IPS-15b (cell line): ENCODE data around the gene IRF2.

ENCODE experiments used
- H3K27me3 ChIP-seq: one replicate; pipeline ENCODE4 v1.6.1; 2013; ENCODE audit warnings: low read length; ENCODE audit not compliant: control insufficient read depth, insufficient read depth
- H3K36me3 ChIP-seq: one replicate; pipeline ENCODE4 v1.6.1; 2013; ENCODE audit warnings: low read length; ENCODE audit not compliant: control insufficient read depth, insufficient read depth
- H3K4me1 ChIP-seq: one replicate; pipeline ENCODE4 v1.6.1; 2013; ENCODE audit warnings: mild to moderate bottlenecking, low read length; ENCODE audit not compliant: control insufficient read depth, insufficient read depth
- H3K4me3 ChIP-seq: one replicate; pipeline ENCODE4 v1.5.1; 2013; ENCODE audit warnings: low read depth, low read length
- H3K9ac ChIP-seq: one replicate; pipeline ENCODE4 v1.6.1; 2013; ENCODE audit warnings: low read depth, mild to moderate bottlenecking, low read length
- H3K9me3 ChIP-seq: one replicate; pipeline ENCODE4 v1.6.1; 2013; ENCODE audit warnings: mild to moderate bottlenecking, low read length; ENCODE audit not compliant: control insufficient read depth, insufficient read depth

Gene IRF2

DNA sequence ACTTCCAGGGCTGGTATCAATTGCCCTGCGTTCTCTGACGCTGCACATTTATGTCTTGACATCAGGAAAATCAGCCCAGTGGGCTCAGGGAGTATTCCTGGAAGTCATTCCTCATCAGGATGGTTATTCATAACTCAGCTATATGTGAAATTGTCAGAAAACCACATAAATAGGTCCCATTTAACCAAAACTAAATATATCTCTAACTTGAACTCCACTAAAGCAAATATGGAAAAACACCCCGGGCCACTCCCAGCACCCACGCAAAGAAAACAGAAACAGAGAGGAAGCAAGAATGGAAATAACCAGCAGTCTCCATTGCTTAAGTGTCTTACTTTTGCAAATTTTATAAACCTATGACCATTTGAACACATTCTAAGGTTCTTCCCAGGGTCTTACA is 112.0 kb downstream of the IRF2 start:
- no peaks in the 10 kb centered on the region for H3K36me3 ChIP-seq
- H3K27me3 ChIP-seq = no peaks in the 10 kb centered on the region
- H3K9me3 ChIP-seq = no peaks in the 10 kb centered on the region
- H3K9ac ChIP-seq = no peak overlapping the region
- no peak overlapping the region for H3K4me3 ChIP-seq
- no peaks in the 10 kb centered on the region for H3K4me1 ChIP-seq

DNA sequence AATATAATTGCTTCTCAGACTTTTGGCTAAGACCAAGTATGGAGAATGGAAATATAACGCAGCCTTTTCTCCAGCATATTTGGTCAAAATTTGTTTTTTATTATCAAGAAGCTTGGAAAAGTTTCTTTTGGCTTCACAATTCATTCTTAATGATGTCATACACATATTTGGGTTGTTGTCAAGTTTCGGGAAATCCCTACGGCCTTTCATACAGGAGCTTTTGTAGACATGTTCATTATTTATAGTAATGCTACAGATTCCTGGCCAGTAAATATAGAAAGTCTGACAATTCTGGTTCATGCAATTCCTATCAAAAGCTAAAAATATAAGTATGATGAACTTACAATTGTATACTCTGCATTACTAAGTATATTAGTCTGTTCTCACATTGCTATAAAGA is 112.9 kb downstream of the IRF2 start:
- no peak overlapping the region for H3K4me3 ChIP-seq
- no peak overlapping the region for H3K9ac ChIP-seq
- no peaks in the 10 kb centered on the region for H3K4me1 ChIP-seq

DNA sequence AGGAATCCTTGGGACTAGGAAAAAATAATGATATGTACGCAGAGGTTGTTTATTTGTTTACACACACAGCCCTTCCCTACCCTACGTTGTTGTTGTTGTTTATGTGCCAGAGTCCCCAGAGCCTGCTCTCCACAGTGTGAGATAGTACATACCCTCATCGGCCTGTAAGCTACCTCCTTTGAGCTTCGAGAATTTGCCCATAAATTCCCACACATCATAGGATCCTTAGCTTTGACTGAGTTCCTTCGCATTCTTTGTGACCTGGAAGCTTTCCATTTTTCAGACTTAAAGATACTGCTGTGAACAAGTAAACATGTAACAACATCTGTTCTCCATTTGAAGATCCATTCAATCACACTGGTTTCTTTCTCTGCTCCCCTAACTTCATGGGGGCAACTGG is 114.5 kb downstream of the IRF2 start:
- no peak overlapping the region for H3K4me3 ChIP-seq
- no peaks in the 10 kb centered on the region for H3K27me3 ChIP-seq
- H3K36me3 ChIP-seq = no peaks in the 10 kb centered on the region
- H3K9me3 ChIP-seq = no peaks in the 10 kb centered on the region
- H3K9ac ChIP-seq = no peak overlapping the region
- no peaks in the 10 kb centered on the region for H3K4me1 ChIP-seq

More for the DNA sequence above, 112.9 kb downstream of the IRF2 start:
- Histone ChIP-seq H3K9me3 (no peaks in the 10 kb centered on the region), H3K36me3 (no peaks in the 10 kb centered on the region), H3K27me3 (no peaks in the 10 kb centered on the region)

DNA sequence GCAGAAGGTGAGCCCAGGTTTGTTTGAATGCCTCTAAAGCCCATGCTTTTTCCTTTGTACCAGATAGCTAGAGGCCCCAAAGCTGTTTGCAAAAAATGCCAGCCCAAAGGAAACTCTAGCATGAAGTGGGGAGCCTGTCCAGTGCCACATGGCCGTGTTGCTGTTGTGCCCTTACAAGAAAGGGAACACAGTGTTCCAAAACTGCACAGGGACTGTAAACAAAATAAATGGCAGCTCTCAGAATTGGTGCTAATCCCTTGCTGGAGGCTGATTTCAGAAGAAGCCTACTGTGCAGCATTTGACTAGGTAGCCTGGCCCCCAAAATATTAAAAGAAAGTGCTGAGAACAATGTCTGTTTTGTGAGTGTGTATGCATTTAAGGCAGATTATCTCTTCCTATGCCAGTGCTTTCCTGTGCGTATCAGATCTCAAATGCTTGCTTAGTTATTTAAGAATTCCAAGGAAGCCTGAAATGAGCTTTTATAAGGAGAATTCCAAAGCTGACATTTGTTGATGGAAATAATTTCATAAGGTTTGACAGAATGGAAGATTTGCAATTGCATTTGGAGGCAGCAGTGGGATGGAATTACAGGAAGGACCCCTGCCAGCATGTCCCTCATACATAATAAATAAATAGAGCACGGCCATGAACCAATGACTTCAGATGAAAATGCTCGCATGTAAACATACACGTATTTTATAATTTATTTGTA is 115.7 kb downstream of the IRF2 start:
- H3K36me3 ChIP-seq = no peaks in the 10 kb centered on the region
- no peak overlapping the region for H3K4me3 ChIP-seq
- no peaks in the 10 kb centered on the region for H3K4me1 ChIP-seq
- H3K27me3 ChIP-seq = no peaks in the 10 kb centered on the region
- H3K9ac ChIP-seq = no peak overlapping the region
- no peaks in the 10 kb centered on the region for H3K9me3 ChIP-seq

DNA sequence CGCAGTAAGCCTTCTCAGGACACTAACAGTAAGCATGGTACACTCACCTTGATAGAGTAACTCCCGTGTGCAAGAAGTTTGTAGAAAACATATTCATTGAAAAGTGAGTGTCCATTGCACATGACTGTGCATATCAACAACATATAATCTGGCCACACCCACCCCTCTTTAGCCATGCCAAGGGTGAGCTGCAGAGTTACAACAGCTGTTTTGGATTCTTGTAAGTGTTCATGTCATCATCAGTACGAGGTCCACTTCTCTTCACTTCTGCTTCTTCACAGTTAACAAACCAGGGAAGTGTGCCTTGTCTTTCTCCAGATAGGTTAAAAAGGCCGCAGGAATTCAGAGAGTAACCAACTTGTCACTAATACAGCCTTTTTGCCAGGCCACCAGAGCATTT is 116.6 kb downstream of the IRF2 start:
- H3K9ac ChIP-seq = no peak overlapping the region
- H3K4me3 ChIP-seq = no peak overlapping the region
- H3K27me3 ChIP-seq = no peaks in the 10 kb centered on the region
- H3K9me3 ChIP-seq = no peaks in the 10 kb centered on the region
- no peaks in the 10 kb centered on the region for H3K4me1 ChIP-seq
- no peaks in the 10 kb centered on the region for H3K36me3 ChIP-seq

DNA sequence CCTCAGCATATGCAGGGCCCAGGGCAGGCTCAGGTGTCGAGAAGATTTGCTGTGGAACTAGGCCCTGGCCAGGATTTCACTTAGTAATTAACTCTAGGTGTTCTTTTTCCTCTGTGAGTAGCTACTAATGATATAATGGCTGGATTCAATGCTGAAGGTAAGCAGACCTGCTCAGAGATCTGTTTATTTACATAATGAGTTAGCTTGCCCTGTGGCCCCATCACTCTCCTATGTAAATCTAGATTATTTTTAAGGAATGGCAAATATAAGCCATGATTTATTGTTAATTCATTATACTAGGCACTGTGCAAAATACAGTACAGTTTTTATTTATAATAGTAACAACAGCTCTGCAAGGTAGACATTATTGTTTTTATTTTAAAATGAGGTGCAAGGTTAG is 117.2 kb downstream of the IRF2 start:
- H3K9ac ChIP-seq = no peak overlapping the region
- no peaks in the 10 kb centered on the region for H3K4me1 ChIP-seq
- H3K4me3 ChIP-seq = no peak overlapping the region
- no peaks in the 10 kb centered on the region for H3K27me3 ChIP-seq
- H3K9me3 ChIP-seq = no peaks in the 10 kb centered on the region
- H3K36me3 ChIP-seq = no peaks in the 10 kb centered on the region

DNA sequence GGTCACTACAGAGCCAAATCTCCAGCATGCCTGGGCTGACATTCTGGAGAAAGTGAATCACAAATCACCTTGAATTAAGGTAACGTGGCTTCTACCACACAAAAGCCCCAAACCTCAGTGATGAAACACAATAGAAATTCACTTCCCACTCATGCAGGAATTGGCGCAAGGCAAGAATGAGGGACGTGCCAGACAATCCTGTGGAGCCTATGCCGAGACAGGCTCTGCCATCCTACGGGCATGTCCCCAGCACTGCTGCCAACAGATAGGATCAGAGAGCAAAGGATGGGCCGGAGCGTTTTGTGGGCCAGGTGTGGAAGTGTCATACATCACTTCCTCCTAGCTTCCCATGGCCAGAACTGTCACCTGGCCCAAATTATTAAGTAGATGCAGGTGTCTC is 118.0 kb downstream of the IRF2 start:
- H3K27me3 ChIP-seq = no peaks in the 10 kb centered on the region

DNA sequence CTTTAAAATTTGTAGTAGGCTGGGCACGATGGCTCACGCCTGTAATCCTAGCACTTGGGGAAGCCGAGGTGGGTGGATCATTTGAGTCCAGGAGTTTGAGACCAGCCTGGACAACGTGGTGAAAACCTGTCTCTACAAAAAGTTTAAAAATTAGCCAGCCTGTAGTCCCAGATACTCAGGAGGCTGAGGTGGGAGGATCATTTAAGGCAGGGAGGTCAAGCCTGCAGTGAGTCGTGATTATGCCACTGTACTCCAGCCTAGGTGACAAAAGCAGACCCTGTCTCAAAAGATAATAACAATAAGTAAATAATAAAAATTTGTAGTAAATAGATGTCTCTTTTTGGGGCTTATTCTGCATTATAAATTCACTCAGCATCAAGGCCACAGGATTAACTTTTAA is 118.5 kb downstream of the IRF2 start:
- Histone ChIP-seq H3K27me3 (no peaks in the 10 kb centered on the region), H3K36me3 (no peaks in the 10 kb centered on the region), H3K4me3 (no peak overlapping the region), H3K4me1 (no peaks in the 10 kb centered on the region), H3K9ac (no peak overlapping the region), H3K9me3 (no peaks in the 10 kb centered on the region)

More for the DNA sequence above, 118.0 kb downstream of the IRF2 start:
- Histone ChIP-seq H3K4me3 (no peak overlapping the region), H3K9ac (no peak overlapping the region), H3K4me1 (no peaks in the 10 kb centered on the region), H3K9me3 (no peaks in the 10 kb centered on the region), H3K36me3 (no peaks in the 10 kb centered on the region)

DNA sequence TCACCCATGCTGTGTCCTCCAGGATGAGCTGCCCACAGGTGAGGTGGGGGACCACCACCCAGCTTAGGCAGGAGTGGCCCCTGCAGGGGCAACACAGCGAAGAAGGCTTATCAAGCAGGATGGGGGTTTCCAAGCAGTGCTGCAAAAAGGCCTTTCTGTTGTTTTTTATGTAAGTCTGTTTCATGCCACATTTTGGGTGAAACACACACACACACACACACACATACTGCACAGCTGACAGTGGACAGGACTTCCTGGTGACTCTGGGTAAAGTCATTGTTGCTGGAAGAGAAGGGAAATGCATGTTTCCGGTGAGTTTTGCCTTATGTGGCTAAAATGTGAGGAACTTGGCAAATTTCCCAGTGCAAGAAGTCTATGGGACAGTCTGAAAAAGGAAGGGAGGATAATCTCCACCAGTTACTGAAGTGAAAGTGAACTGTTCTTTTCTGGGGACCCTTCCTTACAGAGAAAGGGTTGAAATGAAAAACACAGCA is 119.2 kb downstream of the IRF2 start:
- no peaks in the 10 kb centered on the region for H3K36me3 ChIP-seq
- no peak overlapping the region for H3K9ac ChIP-seq
- H3K27me3 ChIP-seq = no peaks in the 10 kb centered on the region
- no peaks in the 10 kb centered on the region for H3K9me3 ChIP-seq
- H3K4me3 ChIP-seq = no peak overlapping the region
- H3K4me1 ChIP-seq = no peaks in the 10 kb centered on the region

DNA sequence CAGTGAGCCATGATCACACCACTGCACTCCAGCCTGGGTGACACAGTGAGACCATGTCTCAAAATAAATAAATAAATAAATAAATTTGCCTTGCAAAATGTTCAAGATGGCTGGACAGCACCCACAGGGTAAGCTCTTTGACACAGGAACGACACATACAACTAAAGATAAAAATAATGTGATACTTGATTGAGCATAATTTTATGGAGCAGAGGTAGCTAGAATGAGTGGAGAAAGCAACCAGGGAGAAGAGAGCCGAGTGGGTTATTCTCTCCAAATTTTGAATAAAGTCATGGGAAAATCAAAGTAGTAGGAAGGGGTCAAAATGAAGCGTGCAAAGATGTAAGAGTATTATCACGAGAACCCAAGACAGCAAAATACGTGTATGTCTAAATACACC is 121.5 kb downstream of the IRF2 start:
- no peaks in the 10 kb centered on the region for H3K36me3 ChIP-seq
- no peak overlapping the region for H3K4me3 ChIP-seq
- no peak overlapping the region for H3K9ac ChIP-seq
- no peaks in the 10 kb centered on the region for H3K27me3 ChIP-seq
- no peaks in the 10 kb centered on the region for H3K9me3 ChIP-seq
- peaks cover 11% of the 10 kb centered on the region for H3K4me1 ChIP-seq

DNA sequence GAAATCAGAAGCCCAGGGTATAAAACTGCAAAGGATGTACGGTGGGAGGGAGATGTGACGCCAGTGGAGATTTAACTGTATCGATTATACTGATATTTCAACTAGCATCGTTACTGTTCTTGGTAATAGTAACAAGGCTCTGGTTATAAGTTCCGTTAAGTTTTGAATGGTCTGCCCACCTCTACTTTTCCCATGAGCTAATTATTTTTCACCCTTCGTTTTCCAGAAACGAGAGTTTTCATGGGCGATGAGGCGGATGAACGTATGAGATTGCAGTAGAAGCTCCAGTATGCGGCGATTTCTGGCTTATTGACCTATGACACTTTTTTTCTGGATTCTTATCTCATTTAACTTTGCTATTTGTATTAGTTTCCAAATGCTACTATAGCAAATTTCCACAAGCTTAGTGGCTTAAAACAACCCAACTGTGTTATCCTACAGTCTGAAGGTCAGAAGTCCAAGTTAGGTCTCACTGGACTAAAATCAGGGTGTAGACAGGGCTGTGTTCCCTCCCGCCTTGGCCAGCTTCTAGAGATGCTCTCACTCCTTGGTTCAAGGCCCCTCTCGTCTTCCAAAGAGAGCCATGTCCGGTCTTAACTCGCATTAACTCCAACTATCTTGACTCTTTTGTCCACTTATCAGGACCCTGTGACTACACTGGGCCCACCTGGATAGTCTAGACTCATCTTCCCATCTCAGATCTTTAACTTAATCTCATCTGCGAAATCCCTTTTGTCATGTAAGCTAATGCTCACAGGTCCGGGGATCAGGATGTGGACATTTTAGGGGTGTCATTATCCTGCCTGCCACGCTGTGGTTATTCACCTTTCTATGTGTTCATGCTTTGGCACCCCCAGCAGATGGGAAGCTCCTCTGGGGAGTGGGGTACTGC is 122.5 kb downstream of the IRF2 start:
- no peak overlapping the region for H3K9ac ChIP-seq

DNA sequence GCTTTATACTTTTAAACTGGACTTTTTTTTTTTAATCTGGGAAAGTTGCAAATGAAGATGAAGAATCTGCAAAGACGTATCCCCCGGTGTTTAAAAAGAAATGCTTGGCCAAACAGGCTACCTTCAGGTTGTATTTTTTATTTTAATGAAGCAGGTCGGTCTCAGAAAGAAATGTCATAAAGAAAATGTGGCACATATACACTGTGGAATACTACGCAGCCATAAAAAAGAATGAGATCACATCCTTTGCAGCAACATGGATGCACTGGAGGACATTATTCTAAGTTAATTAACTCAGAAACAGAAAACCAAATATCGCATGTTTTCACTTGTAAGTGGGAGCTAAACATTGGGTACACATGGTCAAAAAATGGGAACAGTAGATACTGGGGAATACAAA is 123.4 kb downstream of the IRF2 start:
- Histone ChIP-seq H3K27me3 (no peaks in the 10 kb centered on the region), H3K4me3 (no peak overlapping the region), H3K36me3 (no peaks in the 10 kb centered on the region), H3K4me1 (peaks cover 21% of the 10 kb centered on the region), H3K9ac (no peak overlapping the region), H3K9me3 (no peaks in the 10 kb centered on the region)

More for the DNA sequence above, 122.5 kb downstream of the IRF2 start:
- Histone ChIP-seq H3K27me3 (no peaks in the 10 kb centered on the region), H3K9me3 (no peaks in the 10 kb centered on the region), H3K4me3 (no peak overlapping the region), H3K4me1 (peaks cover 19% of the 10 kb centered on the region), H3K36me3 (no peaks in the 10 kb centered on the region)
